Testis (tissue), 3 donors: ENCODE measurements around the gene ZPBP2. TPM values are rescaled to one million over a fixed set of nuclear protein-coding genes. Genes with fewer than 3 reads are reported as not detected.

ENCODE experiments used
- DNase-seq: peaks from one replicate; pipeline ENCODE4 v3.0.0-alpha.2; 2019
- H3K27ac ChIP-seq, 2 donors: fragments of 200-600 bp; sonication (generic); one replicate each; pipeline ENCODE4 v1.5.1; 2019
- H3K27me3 ChIP-seq: fragments of 200-600 bp; sonication (generic); one replicate; pipeline ENCODE4 v1.5.1; 2019
- H3K36me3 ChIP-seq: fragments of 200-600 bp; sonication (generic); one replicate; pipeline ENCODE4 v1.5.1; 2017; ENCODE audit warnings: low read depth; ENCODE audit errors: missing control alignments
- H3K4me1 ChIP-seq: fragments of 200-600 bp; sonication (generic); one replicate; pipeline ENCODE4 v1.5.1; 2019
- H3K4me3 ChIP-seq, 2 donors: fragments of 200-600 bp; sonication (generic); one replicate each; pipeline ENCODE4 v1.5.1; 2017 to 2019
- H3K9me3 ChIP-seq: fragments of 200-600 bp; sonication (generic); one replicate; pipeline ENCODE4 v1.5.1; 2017
- CTCF ChIP-seq, 3 experiments: fragments of 450-650 bp in 2 of 3; fragments of 200-600 bp in 1 of 3; sonication (generic) in 1 of 3; IDR thresholded peaks; one replicate each; pipeline ENCODE4 v1.5.1; 2016 to 2019; ENCODE audit warnings: antibody characterized with exemption in 3 of 3, mild to moderate bottlenecking in 2 of 3, moderate library complexity in 1 of 3
- POLR2A ChIP-seq: fragments of 450-650 bp; IDR thresholded peaks from one replicate; pipeline ENCODE4 v1.6.1; 2017; ENCODE audit warnings: antibody characterized with exemption, mild to moderate bottlenecking, moderate library complexity
- WGBS, 2 donors: methylation state at CpG; one replicate each; pipeline ENCODE4 v1.1.5; 2018; 5-methylcytosine and 5-hydroxymethylcytosine counted together
- intact Hi-C: fragments of 100-400 bp; cut with DNase I; formaldehyde crosslinking; loops from one replicate; pipeline ENCODE4 v1.15.1; 2023; ENCODE audit warnings: low total_unique reads
- polyA plus RNA-seq: library from polyadenylated mRNA; stranded (reverse); fragments of 350-450 nt; fragmentation: Illumina TruSeq; extraction: RNeasy Lipid Tissue Mini Kit (QIAGEN cat#74804); gene quantifications from one replicate; pipeline ENCODE4 v1.2.3, GENCODE V29; 2014; ENCODE audit warnings: low read depth, low replicate concordance; ENCODE audit not compliant: insufficient read depth
- total RNA-seq, 2 donors: library from RNA; depleted of rRNA; stranded (reverse); fragments of >200 nt; gene quantifications; one replicate each; pipeline ENCODE4 v1.2.3, GENCODE V29; 2016

The ZPBP2 gene
- total and polyA plus RNA-seq, 3 donors from 2014 or later, result 45.1 to 224 (median 63.1) TPM

- intact Hi-C loops, result no loop called here
- TF ChIP-seq CTCF (IDR thresholded peaks at IDR 0.05) (no peak), POLR2A (no peak)
Measured at GRCh38 chr17:39834017-39834416, 34.0 kb upstream of the ZPBP2 start.

GRCh38 chr17:39835038-39835786 is 32.8 kb upstream of the ZPBP2 start:
- no peak for DNase-seq
- TF ChIP-seq POLR2A (no peak), CTCF (IDR thresholded peaks at IDR 0.05) (no peak)
- Histone ChIP-seq H3K4me3 (no peak overlapping the region), H3K27me3 (no peaks in the 10 kb centered on the region), H3K4me1 (no peaks in the 10 kb centered on the region), H3K9me3 (no peaks in the 10 kb centered on the region), H3K27ac (no peak overlapping the region), H3K36me3 (no peaks in the 10 kb centered on the region)
- intact Hi-C loops, result no loop called here
- WGBS, 2 donors, result 91% methylated on average over 12 to 14 of the region's 17 CpGs

More at GRCh38 chr17:39834017-39834416, 34.0 kb upstream of the ZPBP2 start:
- no peaks in the 10 kb centered on the region for H3K4me1 ChIP-seq
- H3K27me3 ChIP-seq, result no peaks in the 10 kb centered on the region
- no peak for DNase-seq
- H3K36me3 ChIP-seq, result no peaks in the 10 kb centered on the region
- no peak overlapping the region for H3K4me3 ChIP-seq
- H3K9me3 ChIP-seq, result no peaks in the 10 kb centered on the region
- no peak overlapping the region for H3K27ac ChIP-seq

- DNase-seq, result no peak
- Histone ChIP-seq H3K27ac (no peak overlapping the region), H3K27me3 (no peaks in the 10 kb centered on the region), H3K36me3 (no peaks in the 10 kb centered on the region), H3K9me3 (no peaks in the 10 kb centered on the region), H3K4me3 (no peak overlapping the region), H3K4me1 (no peaks in the 10 kb centered on the region)
- 87 to 93% methylated on average over 5 to 6 of the region's 6 CpGs for WGBS, 2 donors
- TF ChIP-seq POLR2A (no peak), CTCF (IDR thresholded peaks at IDR 0.05) (no peak)
- intact Hi-C loops, result no loop called here
Measured at GRCh38 chr17:39836117-39836516, 31.9 kb upstream of the ZPBP2 start.

- Histone ChIP-seq H3K27me3 (no peaks in the 10 kb centered on the region), H3K9me3 (no peaks in the 10 kb centered on the region), H3K4me1 (no peaks in the 10 kb centered on the region), H3K36me3 (no peaks in the 10 kb centered on the region), H3K4me3 (no peak overlapping the region), H3K27ac (no peak overlapping the region)
- DNase-seq, result no peak
- intact Hi-C loops, result no loop called here
- 85 to 87% methylated on average over 1 of the region's 1 CpG for WGBS, 2 donors
- TF ChIP-seq POLR2A, result no peak
Measured at GRCh38 chr17:39838057-39838456, 29.9 kb upstream of the ZPBP2 start.

GRCh38 chr17:39838784-39839183 is 29.2 kb upstream of the ZPBP2 start:
- intact Hi-C loops, result no loop called here
- no peaks in the 10 kb centered on the region for H3K9me3 ChIP-seq
- no peak for DNase-seq
- no peak overlapping the region for H3K4me3 ChIP-seq
- H3K27me3 ChIP-seq, result no peaks in the 10 kb centered on the region
- no peak overlapping the region for H3K27ac ChIP-seq
- H3K4me1 ChIP-seq, result no peaks in the 10 kb centered on the region
- TF ChIP-seq POLR2A (no peak), CTCF (IDR thresholded peaks at IDR 0.05) (no peak)
- WGBS, 2 donors, result 83 to 84% methylated on average over 1 of the region's 1 CpG
- H3K36me3 ChIP-seq, result no peaks in the 10 kb centered on the region
